Fibroblast of lung (primary cell): ENCODE measurements around the gene PDE10A. TPM values are rescaled to one million over a fixed set of nuclear protein-coding genes. Genes with fewer than 3 reads are reported as not detected.
A peak's percentile ranks its signal among the peaks of the same experiment; 100 is the strongest.

ENCODE experiments used
- DNase-seq, 2 donors: peaks; one replicate each; pipeline versions ENCODE4 v3.0.0 to v3.0.0-alpha.2; 2010; ENCODE audit warnings: low read depth in 2 of 2
- H2AFZ ChIP-seq: 2 replicates; pipeline ENCODE4 v1.5.1; 2012; ENCODE audit warnings: low read length, control low read depth, inconsistent platforms
- H3K27ac ChIP-seq: 2 replicates; pipeline ENCODE4 v1.5.1; 2011; ENCODE audit warnings: low read length, control low read depth; ENCODE audit not compliant: insufficient read depth
- H3K27me3 ChIP-seq: 2 replicates; pipeline ENCODE4 v1.5.1; 2011; ENCODE audit warnings: mild to moderate bottlenecking, low read length; ENCODE audit not compliant: control insufficient read depth, insufficient read depth
- H3K36me3 ChIP-seq: 2 replicates; pipeline ENCODE4 v1.5.1; 2011; ENCODE audit warnings: low read length; ENCODE audit not compliant: control insufficient read depth, insufficient read depth
- H3K4me1 ChIP-seq: 2 replicates; pipeline ENCODE4 v1.5.1; 2011; ENCODE audit warnings: low read length; ENCODE audit not compliant: control insufficient read depth, insufficient read depth; ENCODE audit errors: extremely low read depth
- H3K4me2 ChIP-seq: 2 replicates; pipeline ENCODE4 v1.5.1; 2011; ENCODE audit warnings: low read length, control low read depth; ENCODE audit not compliant: insufficient read depth; ENCODE audit errors: extremely low read depth
- H3K4me3 ChIP-seq, 4 experiments: fragments of 200-600 bp in 1 of 4; sonication (generic) in 1 of 4; replicated peaks in 1 of 4; 2 replicates each; pipeline ENCODE4 v1.5.1; 2011 to 2016; ENCODE audit warnings: low read length in 4 of 4, low read depth in 3 of 4, mild to moderate bottlenecking in 3 of 4, control low read depth in 2 of 4, inconsistent platforms in 1 of 4, mixed read lengths in 1 of 4; ENCODE audit not compliant: insufficient read depth in 1 of 4; ENCODE audit errors: control extremely low read depth in 1 of 4
- H3K79me2 ChIP-seq: 2 replicates; pipeline ENCODE4 v1.5.1; 2012; ENCODE audit warnings: mild to moderate bottlenecking, low read length, inconsistent platforms; ENCODE audit not compliant: control insufficient read depth, insufficient read depth
- H3K9ac ChIP-seq: 2 replicates; pipeline ENCODE4 v1.5.1; 2011; ENCODE audit warnings: mild to moderate bottlenecking, low read length, control low read depth; ENCODE audit not compliant: insufficient read depth
- H3K9me3 ChIP-seq: 2 replicates; pipeline ENCODE4 v1.5.1; 2012; ENCODE audit warnings: low read depth, low read length; ENCODE audit not compliant: control insufficient read depth, insufficient read depth
- H4K20me1 ChIP-seq: 2 replicates; pipeline ENCODE4 v1.5.1; 2011; ENCODE audit warnings: low read length; ENCODE audit not compliant: control insufficient read depth, insufficient read depth; ENCODE audit errors: extremely low read depth
- EZH2 ChIP-seq: IDR thresholded peaks from 2 replicates; pipeline ENCODE4 v1.5.1; 2012; ENCODE audit warnings: low read length, control low read depth, mild to moderate bottlenecking; ENCODE audit errors: missing control alignments
- polyA plus RNA-seq, 2 donors: library from polyadenylated mRNA; depleted of rRNA in 1 of 2; stranded (reverse) in 1 of 2; unstranded in 1 of 2; fragments of >200 nt; gene quantifications; 2 replicates each; pipeline ENCODE4 v1.2.1, GENCODE V29; 2011 to 2012; ENCODE audit warnings: missing spikeins in 1 of 2
- total RNA-seq: library from RNA; depleted of rRNA; stranded (reverse); fragments of >200 nt; gene quantifications from 2 replicates; pipeline ENCODE4 v1.2.1, GENCODE V29; 2014
- TF ChIP-seq, protein P1 (sequence below), 2 donors: IDR thresholded peaks in 1 of 2; conservative IDR thresholded peaks in 1 of 2; 1 replicate in 1 of 2; 2 replicates in 1 of 2; pipeline ENCODE4 v1.5.1; 2011 to 2012; ENCODE audit warnings: low read length in 2 of 2, control low read depth in 1 of 2, inconsistent platforms in 1 of 2, low read depth in 1 of 2, mild to moderate bottlenecking in 1 of 2

Gene PDE10A
- total and polyA plus RNA-seq, 2 donors (not counting 1 experiment from before 2014, with no cell fraction given): under 0.01 to 0.19 TPM

DNA sequence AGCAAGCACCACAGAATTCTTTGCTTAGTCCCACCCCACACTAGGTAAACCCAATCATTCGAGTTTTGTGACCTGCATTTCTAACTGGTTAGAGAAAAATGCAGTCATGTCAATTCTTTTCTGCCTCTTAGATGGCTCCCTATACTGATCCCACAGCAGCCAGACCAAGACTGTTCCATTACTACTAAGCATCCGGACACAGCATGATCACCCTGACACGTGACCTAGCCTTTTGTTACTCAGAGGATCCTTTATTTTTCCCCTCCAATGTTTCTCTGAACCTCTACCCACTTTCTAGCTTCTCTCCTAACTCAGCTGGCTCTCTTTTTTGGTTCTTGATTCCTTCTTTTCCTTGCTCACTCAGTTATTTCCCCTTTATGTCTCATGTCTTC, 87.9 kb downstream of the PDE10A start:
- H3K4me3 ChIP-seq: no peak overlapping the region
- TF ChIP-seq EZH2: no peak
- TF ChIP-seq, protein P1, sequence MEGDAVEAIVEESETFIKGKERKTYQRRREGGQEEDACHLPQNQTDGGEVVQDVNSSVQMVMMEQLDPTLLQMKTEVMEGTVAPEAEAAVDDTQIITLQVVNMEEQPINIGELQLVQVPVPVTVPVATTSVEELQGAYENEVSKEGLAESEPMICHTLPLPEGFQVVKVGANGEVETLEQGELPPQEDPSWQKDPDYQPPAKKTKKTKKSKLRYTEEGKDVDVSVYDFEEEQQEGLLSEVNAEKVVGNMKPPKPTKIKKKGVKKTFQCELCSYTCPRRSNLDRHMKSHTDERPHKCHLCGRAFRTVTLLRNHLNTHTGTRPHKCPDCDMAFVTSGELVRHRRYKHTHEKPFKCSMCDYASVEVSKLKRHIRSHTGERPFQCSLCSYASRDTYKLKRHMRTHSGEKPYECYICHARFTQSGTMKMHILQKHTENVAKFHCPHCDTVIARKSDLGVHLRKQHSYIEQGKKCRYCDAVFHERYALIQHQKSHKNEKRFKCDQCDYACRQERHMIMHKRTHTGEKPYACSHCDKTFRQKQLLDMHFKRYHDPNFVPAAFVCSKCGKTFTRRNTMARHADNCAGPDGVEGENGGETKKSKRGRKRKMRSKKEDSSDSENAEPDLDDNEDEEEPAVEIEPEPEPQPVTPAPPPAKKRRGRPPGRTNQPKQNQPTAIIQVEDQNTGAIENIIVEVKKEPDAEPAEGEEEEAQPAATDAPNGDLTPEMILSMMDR (conservative IDR thresholded peaks at IDR 0.05 in 1 of 2, IDR thresholded peaks at IDR 0.05 in 1 of 2; ENCODE audit: low read depth in 1 of 2, low read length in 2 of 2): no peak
- no peak for DNase-seq
- no peak overlapping the region for H3K9ac ChIP-seq
- no peak overlapping the region for H3K27ac ChIP-seq
- no peaks in the 10 kb centered on the region for H4K20me1 ChIP-seq
- H3K9me3 ChIP-seq: no peaks in the 10 kb centered on the region
- H3K36me3 ChIP-seq: no peaks in the 10 kb centered on the region
- H3K4me2 ChIP-seq: no peak overlapping the region
- H3K79me2 ChIP-seq: no peaks in the 10 kb centered on the region
- no peak overlapping the region for H2AFZ ChIP-seq
- no peaks in the 10 kb centered on the region for H3K27me3 ChIP-seq
- no peaks in the 10 kb centered on the region for H3K4me1 ChIP-seq

DNA sequence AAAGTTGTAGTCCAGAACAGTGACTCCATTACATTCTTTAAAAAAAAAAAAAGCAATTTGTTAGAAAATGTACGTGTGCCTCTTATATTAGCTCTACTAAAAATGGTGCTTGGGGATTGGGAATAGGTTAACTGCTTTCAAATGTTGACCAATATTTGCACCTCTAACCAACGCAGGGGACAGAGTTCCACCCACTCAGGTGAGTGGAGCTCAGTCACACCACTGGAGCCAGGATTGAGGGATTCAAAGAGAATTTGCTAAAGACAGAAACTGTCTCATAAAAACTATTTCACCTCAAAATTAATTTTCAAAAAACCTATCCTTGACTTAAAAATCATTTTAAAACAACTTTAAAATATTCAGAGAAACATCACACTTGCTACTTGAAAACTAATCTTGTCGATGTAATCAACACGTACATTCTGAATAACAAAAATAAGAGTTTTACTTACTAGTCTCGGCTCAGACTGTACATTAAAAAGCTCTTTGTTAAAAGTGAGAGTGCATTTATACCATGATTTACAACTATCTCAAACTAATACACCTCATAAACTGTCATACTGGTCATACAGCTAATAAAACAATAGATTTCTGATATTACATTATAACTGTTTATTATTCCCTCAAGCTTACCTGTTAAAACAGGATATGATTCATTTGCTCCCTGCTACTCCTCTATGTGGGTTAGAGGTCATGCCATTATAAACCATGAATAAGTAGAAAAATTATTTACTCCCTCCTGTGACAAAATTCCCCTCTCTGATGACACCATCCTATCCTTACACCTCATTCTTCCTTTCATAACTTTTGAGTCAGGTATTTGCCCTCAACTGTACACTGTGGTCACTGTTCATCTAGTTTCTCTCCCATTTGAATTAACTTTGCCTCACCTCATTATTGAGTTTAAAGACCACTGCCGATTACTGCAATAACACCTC, 88.6 kb downstream of the PDE10A start:
- TF ChIP-seq, protein P1 (conservative IDR thresholded peaks at IDR 0.05 in 1 of 2, IDR thresholded peaks at IDR 0.05 in 1 of 2; ENCODE audit: low read depth in 1 of 2, low read length in 2 of 2): no peak
- TF ChIP-seq EZH2: no peak
- Histone ChIP-seq H3K27ac (no peak overlapping the region), H3K4me1 (no peaks in the 10 kb centered on the region), H3K4me3 (no peak overlapping the region), H4K20me1 (no peaks in the 10 kb centered on the region), H3K9me3 (no peaks in the 10 kb centered on the region), H3K79me2 (no peaks in the 10 kb centered on the region), H2AFZ (no peak overlapping the region), H3K9ac (no peak overlapping the region), H3K4me2 (no peak overlapping the region), H3K27me3 (no peaks in the 10 kb centered on the region), H3K36me3 (no peaks in the 10 kb centered on the region)
- peak in 1 of 2 donors; percentile 9 for DNase-seq

DNA sequence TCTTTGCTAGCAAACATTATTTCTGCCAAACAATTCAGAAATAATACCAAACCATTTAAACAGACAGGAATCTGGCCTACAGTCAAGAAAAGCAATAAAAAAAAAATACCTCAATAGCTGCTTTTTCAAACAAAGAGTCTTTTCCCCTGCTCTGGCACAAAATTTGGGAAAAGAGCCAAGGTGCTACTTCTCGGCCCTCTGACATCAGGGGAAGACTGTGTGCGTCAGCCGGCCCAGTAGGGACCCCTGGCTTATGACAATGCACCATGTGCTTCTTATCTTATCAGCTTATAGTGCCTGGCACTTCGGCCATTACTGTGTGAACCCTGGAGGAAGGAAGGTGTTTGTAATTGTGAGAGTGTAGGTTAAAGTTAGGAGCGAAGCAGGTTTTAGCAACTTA, 89.4 kb downstream of the PDE10A start:
- H2AFZ ChIP-seq: no peak overlapping the region
- no peak overlapping the region for H3K4me2 ChIP-seq
- peak; percentile 68 to 77 for DNase-seq

More for the DNA sequence above, 89.4 kb downstream of the PDE10A start:
- Histone ChIP-seq H3K4me3 (no peak overlapping the region), H3K27me3 (no peaks in the 10 kb centered on the region), H3K27ac (no peak overlapping the region), H3K4me1 (no peaks in the 10 kb centered on the region), H3K9ac (no peak overlapping the region), H4K20me1 (no peaks in the 10 kb centered on the region), H3K9me3 (no peaks in the 10 kb centered on the region), H3K36me3 (no peaks in the 10 kb centered on the region), H3K79me2 (no peaks in the 10 kb centered on the region)
- no peak for TF ChIP-seq EZH2
- TF ChIP-seq, protein P1 (conservative IDR thresholded peaks at IDR 0.05 in 1 of 2, IDR thresholded peaks at IDR 0.05 in 1 of 2; ENCODE audit: low read depth in 1 of 2, low read length in 2 of 2): no peak
